Stimulated activated naive CD4-positive, alpha-beta T cell treated with Interleukin-2 at 50 U/mL for 16 hours (primary cell): ENCODE results near the gene CELSR2.
"Not testable (repeated sequence)": the region's sequence is repeated elsewhere in the genome, so short reads cannot be mapped to it uniquely, and the experiment has no call there.

ENCODE experiments used
- DNase-seq: peaks from one replicate; lab custom pipeline; 2025; lab: John Stamatoyannopoulos, UW

The CELSR2 gene

GRCh38 chr1:109301874-109302273, 52.5 kb downstream of the CELSR2 start:
- DNase-seq: no peak

GRCh38 chr1:109304226-109304920, 55.0 kb downstream of the CELSR2 start:
- DNase-seq: no peak

- not testable (repeated sequence) for DNase-seq
Measured at GRCh38 chr1:109305991-109306390, 56.7 kb downstream of the CELSR2 start.

- no peak for DNase-seq
Measured at GRCh38 chr1:109306832-109307273, 57.5 kb downstream of the CELSR2 start, which contains the start of gene MYBPHL. Gene MYBPHL (minus strand): TSS chr1:109307011. CDS start chr1:109306991, 20 bp downstream.

- no peak for DNase-seq
Measured at GRCh38 chr1:109307274-109308021, 58.1 kb downstream of the CELSR2 start.

- DNase-seq: no peak
Measured at GRCh38 chr1:109309347-109309746, 60.0 kb downstream of the CELSR2 start.

GRCh38 chr1:109312246-109312645, 62.9 kb downstream of the CELSR2 start:
- DNase-seq: no peak

GRCh38 chr1:109312978-109313775, 63.8 kb downstream of the CELSR2 start:
- no peak for DNase-seq

- no peak for DNase-seq
Measured at GRCh38 chr1:109314795-109315194, 65.5 kb downstream of the CELSR2 start.

- DNase-seq: no peak
Measured at GRCh38 chr1:109315288-109315687, 65.9 kb downstream of the CELSR2 start.

GRCh38 chr1:109316506-109316905, 67.2 kb downstream of the CELSR2 start:
- DNase-seq: no peak

- no peak for DNase-seq
Measured at GRCh38 chr1:109319114-109319513, 69.8 kb downstream of the CELSR2 start.

GRCh38 chr1:109322974-109323373, 73.6 kb downstream of the CELSR2 start:
- DNase-seq: no peak
